GM12878 (cell line): Measurements from ENCODE around the gene ADSS1.

Source experiments
- CHD2 ChIP-seq: IDR thresholded peaks from 2 replicates; pipeline ENCODE4 v1.6.1; 2011; ENCODE audit warnings: low read depth, low read length, improper control_type of control experiment, borderline replicate concordance
- HDAC2 ChIP-seq: fragments of 200-600 bp; sonication (generic); IDR thresholded peaks from 2 replicates; pipeline ENCODE4 v1.6.1; 2017
- MYC ChIP-seq: IDR thresholded peaks from 2 replicates; pipeline ENCODE4 v1.6.1; 2011; ENCODE audit warnings: mild to moderate bottlenecking, low read length, moderate library complexity, inconsistent platforms; ENCODE audit not compliant: insufficient read depth, insufficient replicate concordance, insufficient read length, severe bottlenecking

GRCh38 chr14:104755621-104756020 is 31.6 kb downstream of the ADSS1 start:
- TF ChIP-seq CHD2 = no peak
- no peak for TF ChIP-seq HDAC2
- no peak for TF ChIP-seq MYC
